Caki2 (cell line): ENCODE measurements around the gene TBX3. TPM values are rescaled to one million over a fixed set of nuclear protein-coding genes. Genes with fewer than 3 reads are reported as not detected.
A peak's percentile ranks its signal among the peaks of the same experiment; 100 is the strongest.

ENCODE experiments used
- DNase-seq: peaks from one replicate; pipeline ENCODE4 v3.0.0-alpha.2; 2015; ENCODE audit warnings: low read depth
- in situ Hi-C: cut with HindIII; loops from 2 replicates; pipeline ENCODE4 v1.10.0; 2016; ENCODE audit warnings: low sequenced_read_pairs, low pct_unique_long_range_greater_than_20kb, mixed read lengths
- total RNA-seq: library from RNA; depleted of rRNA; stranded (reverse); fragments of >200 nt; shearing (Covaris generic); gene quantifications from 2 replicates; pipeline ENCODE4 v1.2.3, GENCODE V29; 2014; ENCODE audit warnings: low replicate concordance

TBX3 gene
- total RNA-seq, 1 experiment from 2014 or later = 1.9 TPM

- DNase-seq = no peak
- in situ Hi-C loops = no loop called here
Measured at GRCh38 chr12:114673169-114673833, 10.7 kb downstream of the TBX3 start.

GRCh38 chr12:114672817-114673168 lies 11.2 kb downstream of the TBX3 start:
- no peak for DNase-seq
- in situ Hi-C loops = no loop called here

- in situ Hi-C loops = no loop called here
- DNase-seq = no peak
Measured at GRCh38 chr12:114671443-114672411, 12.2 kb downstream of the TBX3 start.

GRCh38 chr12:114671066-114671442 lies 12.9 kb downstream of the TBX3 start:
- DNase-seq = no peak
- in situ Hi-C loops = no loop called here

- in situ Hi-C loops = no loop called here
- no peak for DNase-seq
Measured at GRCh38 chr12:114670291-114670980, 13.5 kb downstream of the TBX3 start.

GRCh38 chr12:114669401-114670290 lies 14.3 kb downstream of the TBX3 start:
- DNase-seq = no peak
- in situ Hi-C loops = no loop called here

- no peak for DNase-seq
- in situ Hi-C loops = no loop called here
Measured at GRCh38 chr12:114668886-114669288, 15.1 kb downstream of the TBX3 start.

GRCh38 chr12:114668151-114668885 lies 15.7 kb downstream of the TBX3 start:
- peak; percentile 85 for DNase-seq
- in situ Hi-C loops = no loop called here

- in situ Hi-C loops = no loop called here
- DNase-seq = no peak
Measured at GRCh38 chr12:114667669-114668150, 16.3 kb downstream of the TBX3 start.

- in situ Hi-C loops = no loop called here
- DNase-seq = no peak
Measured at GRCh38 chr12:114666746-114667668, 17.0 kb downstream of the TBX3 start.

GRCh38 chr12:114665411-114666260 lies 18.3 kb downstream of the TBX3 start:
- in situ Hi-C loops = no loop called here
- no peak for DNase-seq

- no peak for DNase-seq
- in situ Hi-C loops = no loop called here
Measured at GRCh38 chr12:114664651-114665320, 19.2 kb downstream of the TBX3 start.

GRCh38 chr12:114662512-114663177 lies 21.3 kb downstream of the TBX3 start:
- in situ Hi-C loops = no loop called here
- DNase-seq = peak; percentile 76

- in situ Hi-C loops = no loop called here
- DNase-seq = no peak
Measured at GRCh38 chr12:114661245-114661644, 22.7 kb downstream of the TBX3 start.

- DNase-seq = no peak
- in situ Hi-C loops = no loop called here
Measured at GRCh38 chr12:114659084-114659483, 24.9 kb downstream of the TBX3 start.
